Endothelial cell of umbilical vein (primary cell): Measurements from ENCODE around the gene RAD51B. TPM values are rescaled to one million over a fixed set of nuclear protein-coding genes. Genes with fewer than 3 reads are reported as not detected.

Source experiments
- BruUV-seq: library from RNA; stranded (reverse); fragments of 400-500 nt; replicated peaks from 2 replicates; lab custom pipeline; 2021; lab: Mats Ljungman, UMichigan
- CTCF ChIA-PET: fragments of 300-600, 350-600 bp; sonication (Branson Sonifier 250); formaldehyde crosslinking; loops from one replicate; lab custom pipeline; 2021; ENCODE audit warnings: antibody characterized with exemption, inconsistent platforms; lab: Charles Lee
- POLR2A ChIA-PET: fragments of 300-600, 350-600 bp; sonication (Branson Sonifier 250); formaldehyde crosslinking; loops from one replicate; lab custom pipeline; 2021; ENCODE audit warnings: antibody characterized with exemption, inconsistent platforms; lab: Charles Lee
- DNase-seq: peaks from one replicate; pipeline ENCODE4 v3.0.0-alpha.2; 2011; ENCODE audit warnings: low read depth, low spot score
- FAIRE-seq: peaks from 2 replicates; lab custom pipeline; 2011; peaks lifted over from hg19 to GRCh38; lab: Jason Lieb, UNC
- H2AFZ ChIP-seq: 2 replicates; pipeline ENCODE4 v1.6.0; 2012; ENCODE audit warnings: low read depth, low read length, control low read depth, inconsistent platforms
- H3K27ac ChIP-seq: 2 replicates; pipeline ENCODE4 v1.5.1; 2011; ENCODE audit warnings: low read depth, mild to moderate bottlenecking, control low read depth, low read length, moderate library complexity; ENCODE audit not compliant: insufficient read depth
- H3K27me3 ChIP-seq, 2 experiments: 2 replicates each; pipeline versions ENCODE4 v1.6.0 to v1.6.1; 2011; ENCODE audit warnings: low read length in 2 of 2, mixed read lengths in 1 of 2; ENCODE audit not compliant: control insufficient read depth in 2 of 2, insufficient read depth in 2 of 2
- H3K36me3 ChIP-seq, 2 experiments: 2 replicates in 1 of 2; 3 replicates in 1 of 2; pipeline ENCODE4 v1.5.1; 2011; ENCODE audit warnings: low read length in 2 of 2, mild to moderate bottlenecking in 1 of 2, moderate library complexity in 1 of 2; ENCODE audit not compliant: control insufficient read depth in 2 of 2, insufficient read depth in 2 of 2; ENCODE audit errors: extremely low read depth in 1 of 2
- H3K4me1 ChIP-seq: 3 replicates; pipeline ENCODE4 v1.5.1; 2011; ENCODE audit warnings: mild to moderate bottlenecking, low read length; ENCODE audit not compliant: control insufficient read depth, insufficient read depth; ENCODE audit errors: extremely low read depth
- H3K4me2 ChIP-seq: 2 replicates; pipeline ENCODE4 v1.6.1; 2011; ENCODE audit warnings: low read length, control low read depth, mixed read lengths; ENCODE audit not compliant: insufficient read depth
- H3K4me3 ChIP-seq, 3 experiments: fragments of 200-600 bp in 1 of 3; sonication (generic), shearing (Covaris generic) in 1 of 3; replicated peaks in 1 of 3; 2 replicates each; pipeline ENCODE4 v1.5.1; 2011 to 2016; ENCODE audit warnings: control low read depth in 3 of 3, low read length in 3 of 3, mild to moderate bottlenecking in 2 of 3, inconsistent platforms in 1 of 3, low read depth in 1 of 3, moderate library complexity in 1 of 3; ENCODE audit not compliant: insufficient read depth in 1 of 3
- H3K79me2 ChIP-seq: 2 replicates; pipeline ENCODE4 v1.6.0; 2012; ENCODE audit warnings: low read length, inconsistent platforms; ENCODE audit not compliant: control insufficient read depth, insufficient read depth
- H3K9ac ChIP-seq: replicated peaks from 2 replicates; pipeline ENCODE3; 2011; ENCODE audit warnings: low read length, control low read depth; ENCODE audit not compliant: insufficient read depth; ENCODE audit errors: extremely low read depth
- H3K9me1 ChIP-seq: replicated peaks from 3 replicates; pipeline ENCODE4 v1.6.0; 2011; ENCODE audit warnings: mild to moderate bottlenecking, low read length; ENCODE audit not compliant: control insufficient read depth, insufficient read depth; ENCODE audit errors: extremely low read depth
- H3K9me3 ChIP-seq: replicated peaks from 2 replicates; pipeline ENCODE4 v1.5.1; 2012; ENCODE audit warnings: low read length, inconsistent platforms; ENCODE audit not compliant: control insufficient read depth, insufficient read depth
- H4K20me1 ChIP-seq: replicated peaks from 2 replicates; pipeline ENCODE3; 2011; ENCODE audit warnings: mild to moderate bottlenecking, low read length; ENCODE audit not compliant: control insufficient read depth, insufficient read depth; ENCODE audit errors: extremely low read depth
- EZH2 ChIP-seq: IDR thresholded peaks from 2 replicates; pipeline ENCODE4 v1.6.1; 2012; ENCODE audit warnings: borderline replicate concordance, low read depth, mild to moderate bottlenecking, moderate library complexity, low read length, inconsistent platforms; ENCODE audit not compliant: severe bottlenecking
- FOS ChIP-seq: IDR thresholded peaks from 2 replicates; pipeline ENCODE4 v1.6.1; 2011; ENCODE audit warnings: mild to moderate bottlenecking, low read length, moderate library complexity, borderline replicate concordance; ENCODE audit not compliant: insufficient read depth
- GATA2 ChIP-seq: IDR thresholded peaks from 2 replicates; pipeline ENCODE4 v1.7.0; 2011; ENCODE audit warnings: low read depth, mild to moderate bottlenecking, moderate library complexity, mixed read lengths, low read length; ENCODE audit not compliant: insufficient read length, insufficient read depth
- JUN ChIP-seq: IDR thresholded peaks from 2 replicates; pipeline ENCODE4 v1.6.1; 2011; ENCODE audit warnings: borderline replicate concordance, low read depth; ENCODE audit not compliant: insufficient read length, insufficient read depth
- MYC ChIP-seq: IDR thresholded peaks from one replicate; pipeline ENCODE4 v1.6.1; 2011; ENCODE audit warnings: mild to moderate bottlenecking, low read depth, low read length
- POLR2A ChIP-seq: IDR thresholded peaks from 2 replicates; pipeline ENCODE4 v1.6.1; 2012; ENCODE audit warnings: low read depth, mild to moderate bottlenecking, control low read depth, low read length
- POLR2AphosphoS5 ChIP-seq: IDR thresholded peaks from 2 replicates; pipeline ENCODE4 v1.6.1; 2012; ENCODE audit warnings: low read depth, mild to moderate bottlenecking, control low read depth, low read length, moderate library complexity; ENCODE audit not compliant: insufficient read depth
- dilution Hi-C: fragments of 300-500 bp; cut with MboI; formaldehyde crosslinking; loops from one replicate; pipeline ENCODE4 v1.15.0; 2019; ENCODE audit warnings: low sequenced_read_pairs; ENCODE audit not compliant: extremely low pct_ligation_motif_present
- intact Hi-C: fragments of 100-400 bp; cut with micrococcal nuclease; formaldehyde crosslinking; loops from one replicate; pipeline ENCODE4 v1.10.0; 2022
- polyA plus RNA-seq, 4 experiments: library from polyadenylated mRNA; depleted of rRNA in 3 of 4; stranded (reverse) in 3 of 4; unstranded in 1 of 4; fragments of >200 nt; gene quantifications; 2 replicates each; pipeline versions ENCODE4 v1.2.1 to v1.2.3, GENCODE V29; 2011 to 2012; ENCODE audit warnings: missing spikeins in 1 of 4
- total RNA-seq: library from RNA; stranded (reverse); gene quantifications from 2 replicates; pipeline ENCODE4 v1.2.3, GENCODE V29; 2021
- TF ChIP-seq, protein P1 (sequence below): IDR thresholded peaks from 2 replicates; pipeline ENCODE4 v1.6.1; 2011; ENCODE audit not compliant: insufficient read depth, insufficient read length
- TF ChIP-seq, protein P2 (sequence below), 2 donors: IDR thresholded peaks; 1 replicate in 1 of 2; 2 replicates in 1 of 2; pipeline ENCODE4 v1.5.1; 2011; ENCODE audit warnings: low read length in 2 of 2, mild to moderate bottlenecking in 2 of 2, moderate library complexity in 2 of 2, control low read depth in 1 of 2, inconsistent platforms in 1 of 2, low read depth in 1 of 2; ENCODE audit not compliant: insufficient read depth in 1 of 2; ENCODE audit errors: extremely low read depth in 1 of 2

Gene RAD51B
- total and polyA plus RNA-seq, 2 donors (not counting 3 experiments of a cell fraction or from before 2014, with no cell fraction given) = 3.9 to 19.0 TPM

DNA sequence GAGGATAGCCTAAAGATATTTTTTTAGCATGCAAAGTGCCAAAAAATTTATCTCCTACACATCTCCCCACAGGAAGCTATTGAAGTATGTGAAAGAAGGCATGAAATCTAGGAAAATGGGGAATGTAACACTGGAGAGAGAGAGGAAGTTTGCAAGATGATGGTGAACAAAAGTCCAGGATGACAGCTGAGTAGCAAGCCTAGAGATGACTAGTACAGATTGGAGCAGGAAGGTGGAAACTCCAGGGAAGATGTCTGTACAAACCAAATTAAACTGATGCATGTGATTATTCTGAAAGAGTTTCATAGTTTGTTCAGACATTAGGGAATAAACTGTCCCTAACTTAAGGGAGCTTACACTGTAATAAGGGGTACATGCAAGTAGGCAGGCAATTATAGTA is 99.3 kb downstream of the RAD51B start:
- CTCF ChIA-PET = interaction anchor here (0.8 to 1.4 kb wide), 5 partner anchors 10 to 925 kb away, joined by 3 to 6 read pairs (median 4); no protein-coding TSS in a partner anchor
- dilution Hi-C loops = no loop called here

More for the DNA sequence above, 99.3 kb downstream of the RAD51B start:
- BruUV-seq = no TSS peak
- H3K4me1 ChIP-seq = no peaks in the 10 kb centered on the region
- no peak for DNase-seq
- H3K9me3 ChIP-seq = no peaks in the 10 kb centered on the region
- H3K4me2 ChIP-seq = no peak overlapping the region
- no peak overlapping the region for H2AFZ ChIP-seq
- H3K36me3 ChIP-seq = no peaks in the 10 kb centered on the region
- POLR2A ChIA-PET = no interaction called here
- TF ChIP-seq JUN (no peak), POLR2AphosphoS5 (no peak), FOS (no peak), POLR2A (no peak), GATA2 (no peak), MYC (no peak), EZH2 (no peak)
- TF ChIP-seq, protein P1, sequence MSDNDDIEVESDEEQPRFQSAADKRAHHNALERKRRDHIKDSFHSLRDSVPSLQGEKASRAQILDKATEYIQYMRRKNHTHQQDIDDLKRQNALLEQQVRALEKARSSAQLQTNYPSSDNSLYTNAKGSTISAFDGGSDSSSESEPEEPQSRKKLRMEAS = no peak
- TF ChIP-seq, protein P2, sequence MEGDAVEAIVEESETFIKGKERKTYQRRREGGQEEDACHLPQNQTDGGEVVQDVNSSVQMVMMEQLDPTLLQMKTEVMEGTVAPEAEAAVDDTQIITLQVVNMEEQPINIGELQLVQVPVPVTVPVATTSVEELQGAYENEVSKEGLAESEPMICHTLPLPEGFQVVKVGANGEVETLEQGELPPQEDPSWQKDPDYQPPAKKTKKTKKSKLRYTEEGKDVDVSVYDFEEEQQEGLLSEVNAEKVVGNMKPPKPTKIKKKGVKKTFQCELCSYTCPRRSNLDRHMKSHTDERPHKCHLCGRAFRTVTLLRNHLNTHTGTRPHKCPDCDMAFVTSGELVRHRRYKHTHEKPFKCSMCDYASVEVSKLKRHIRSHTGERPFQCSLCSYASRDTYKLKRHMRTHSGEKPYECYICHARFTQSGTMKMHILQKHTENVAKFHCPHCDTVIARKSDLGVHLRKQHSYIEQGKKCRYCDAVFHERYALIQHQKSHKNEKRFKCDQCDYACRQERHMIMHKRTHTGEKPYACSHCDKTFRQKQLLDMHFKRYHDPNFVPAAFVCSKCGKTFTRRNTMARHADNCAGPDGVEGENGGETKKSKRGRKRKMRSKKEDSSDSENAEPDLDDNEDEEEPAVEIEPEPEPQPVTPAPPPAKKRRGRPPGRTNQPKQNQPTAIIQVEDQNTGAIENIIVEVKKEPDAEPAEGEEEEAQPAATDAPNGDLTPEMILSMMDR (IDR thresholded peaks at IDR 0.05; ENCODE audit: extremely low read depth in 1 of 2, insufficient read depth in 1 of 2, low read depth in 1 of 2, low read length in 2 of 2) = no peak
- no peaks in the 10 kb centered on the region for H4K20me1 ChIP-seq
- H3K27me3 ChIP-seq = no peaks in the 10 kb centered on the region
- H3K4me3 ChIP-seq = no peak overlapping the region
- H3K79me2 ChIP-seq = no peaks in the 10 kb centered on the region
- no peak overlapping the region for H3K9ac ChIP-seq
- no peak overlapping the region for H3K27ac ChIP-seq
- intact Hi-C loops = no loop called here
- no peaks in the 10 kb centered on the region for H3K9me1 ChIP-seq
- no peak for FAIRE-seq
